Activated CD8-positive, alpha-beta T cell treated with anti-CD3 and anti-CD28 coated beads, Interleukin-2, amount 10 ng/mL, durations not matched to agents 7 days and 5 days (primary cell): Measurements from ENCODE around the gene RND1. TPM values are rescaled to one million over a fixed set of nuclear protein-coding genes. Genes with fewer than 3 reads are reported as not detected.

Experiments
- ATAC-seq: fragments of 150-1000 bp; cut with Tn5 transposase; one replicate; pipeline ENCODE4 v1.10.0; 2021; ENCODE audit warnings: moderate library complexity
- CTCF ChIA-PET: fragments of 350-600 bp; sonication (Branson Sonifier 250); formaldehyde crosslinking; loops from one replicate; lab custom pipeline; 2021; ENCODE audit warnings: antibody characterized with exemption; lab: Charles Lee
- POLR2A ChIA-PET: fragments of 350-600 bp; sonication (Branson Sonifier 250); formaldehyde crosslinking; loops from one replicate; lab custom pipeline; 2021; ENCODE audit warnings: antibody characterized with exemption; lab: Charles Lee
- DNase-seq: peaks from one replicate; pipeline ENCODE4 v3.0.0-alpha.2; 2020
- H3K27ac Mint-ChIP-seq: one replicate; pipeline ENCODE4 v1.8.0; 2021; ENCODE audit warnings: mild to moderate bottlenecking, mixed read lengths
- H3K27me3 Mint-ChIP-seq: one replicate; pipeline ENCODE4 v1.8.0; 2021; ENCODE audit warnings: low read depth, mixed read lengths
- H3K36me3 Mint-ChIP-seq: one replicate; pipeline ENCODE4 v1.8.0; 2021; ENCODE audit warnings: low read depth, mixed read lengths
- H3K4me1 Mint-ChIP-seq: one replicate; pipeline ENCODE4 v1.8.0; 2021; ENCODE audit warnings: low read depth, mixed read lengths
- H3K4me3 Mint-ChIP-seq: one replicate; pipeline ENCODE4 v1.8.0; 2021; ENCODE audit warnings: mild to moderate bottlenecking, mixed read lengths
- H3K9me3 Mint-ChIP-seq: one replicate; pipeline ENCODE4 v1.8.0; 2022; ENCODE audit warnings: mixed read lengths; ENCODE audit not compliant: insufficient read depth
- total RNA-seq, 2 experiments: library from RNA; stranded (reverse); gene quantifications; one replicate each; pipeline ENCODE4 v1.2.3, GENCODE V29; 2021

RND1 gene
- total RNA-seq, 2 experiments from 2014 or later: 1.4 to 2.5 TPM

DNA sequence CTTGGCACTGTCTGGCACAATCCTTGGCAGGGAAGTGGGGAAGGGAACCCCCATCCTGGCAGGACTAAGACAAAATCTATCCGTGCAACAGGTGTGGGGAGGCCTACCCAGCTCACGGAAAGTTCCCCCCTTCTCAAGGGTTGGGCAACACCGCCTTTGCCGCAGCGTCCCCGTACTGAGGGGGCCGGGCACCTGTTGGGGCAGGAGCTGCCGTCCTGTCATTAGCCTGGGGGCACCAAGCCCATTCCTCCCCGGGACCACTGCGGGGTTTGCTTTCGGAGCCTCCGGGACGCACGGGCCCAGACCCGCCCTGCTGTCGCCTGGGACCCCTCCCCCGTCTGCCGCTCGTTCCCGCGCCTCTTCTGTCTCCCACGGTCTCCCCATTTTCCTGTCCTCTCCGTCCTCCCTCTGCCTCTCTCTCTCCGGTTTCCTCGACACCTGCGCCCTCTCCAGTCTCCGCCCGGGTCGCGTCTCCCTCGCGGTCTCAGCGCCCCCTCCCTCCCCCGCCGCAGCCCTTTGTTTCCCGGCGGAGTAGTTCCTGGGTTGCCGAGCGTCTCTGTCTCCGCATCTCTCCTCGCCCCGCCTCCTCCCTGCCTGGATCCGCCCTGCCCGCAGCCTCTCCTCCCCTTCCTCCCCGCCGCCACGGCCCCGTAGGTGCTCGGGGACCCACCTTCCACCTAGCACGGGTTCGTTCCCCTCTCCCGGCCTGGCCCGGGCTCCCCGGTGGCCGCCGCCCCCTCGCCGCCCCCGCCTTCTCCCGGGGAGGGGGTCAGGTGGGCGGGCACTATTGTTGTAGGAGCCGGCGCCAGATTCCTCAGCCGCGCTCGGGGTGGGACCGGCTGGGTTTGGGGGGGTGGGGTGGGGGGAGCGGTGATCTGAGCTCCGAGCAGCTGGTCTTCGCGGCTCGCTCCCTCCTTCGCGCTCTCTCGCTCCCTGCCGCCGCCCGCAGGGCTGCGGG, 47.5 kb downstream of the RND1 start, which contains the start of gene CACNB3:
TSS of gene CACNB3 (plus strand) at position 624 of the 958 bp plus-strand sequence. CDS start 434 bp downstream, outside the sequence.
- H3K9me3 Mint-ChIP-seq: no peaks in the 10 kb centered on the region
- ChIA-PET CTCF (interaction anchor here (0.7 to 4.7 kb wide), 5 partner anchors 24 to 240 kb away, joined by 3 to 52 read pairs (median 3); partner anchors contain the start of gene DDX23), POLR2A (interaction anchor here (0.6 to 2.2 kb wide), 2 partner anchors 10 to 34 kb away, joined by 3 to 9 read pairs; partner anchors contain the start of gene DDX23)
- H3K4me1 Mint-ChIP-seq: peaks cover 41% of the 10 kb centered on the region
- no peak within 1 kb of the TSS for H3K27ac Mint-ChIP-seq
- DNase-seq (peak; percentile 84), ATAC-seq (peak; percentile 66)
- peaks cover 36% of the 10 kb centered on the region for H3K27me3 Mint-ChIP-seq
- no peaks in the 10 kb centered on the region for H3K36me3 Mint-ChIP-seq
- H3K4me3 Mint-ChIP-seq: peak within 1 kb of the TSS; percentile 84

DNA sequence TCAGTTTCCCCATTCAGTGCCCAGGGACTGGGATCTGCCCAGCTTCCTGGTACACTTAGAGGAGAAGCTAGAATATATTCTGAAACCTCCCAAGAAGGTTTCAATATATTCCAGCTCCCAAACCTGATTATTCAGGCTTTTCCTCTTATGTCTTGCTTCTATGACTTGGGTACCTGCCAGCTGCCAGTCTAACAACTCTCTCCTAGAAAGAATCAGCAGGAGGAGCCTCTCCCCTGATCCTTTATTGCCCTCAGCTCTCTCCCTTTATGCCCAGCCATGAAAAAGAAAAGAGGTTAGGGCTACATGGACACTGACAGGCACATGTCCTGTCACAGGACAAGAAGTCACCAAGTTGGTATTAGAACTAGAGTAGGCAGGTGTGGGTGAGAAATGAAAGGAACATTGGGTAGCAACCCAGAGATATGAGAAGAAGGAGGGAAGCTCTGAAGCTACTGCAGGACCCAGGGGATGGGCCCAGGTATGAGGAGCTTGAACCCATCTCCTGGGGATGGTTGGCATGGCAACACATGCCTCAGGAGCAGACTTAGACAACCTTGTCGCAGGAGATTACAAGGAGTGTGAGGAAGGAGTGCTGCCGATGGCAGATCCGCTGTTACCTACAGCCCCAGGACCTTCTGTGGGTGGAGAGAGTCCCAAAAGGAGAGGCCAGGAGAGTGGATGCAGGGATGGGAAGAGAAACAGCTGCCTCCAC, 49.4 kb downstream of the RND1 start:
- Mint-ChIP-seq H3K27ac (no peak overlapping the region), H3K9me3 (no peaks in the 10 kb centered on the region), H3K27me3 (peaks cover 32% of the 10 kb centered on the region), H3K4me1 (peaks cover 45% of the 10 kb centered on the region), H3K4me3 (peak overlapping the region; percentile 87), H3K36me3 (no peaks in the 10 kb centered on the region)
- ATAC-seq: no peak
- no peak for DNase-seq
- POLR2A ChIA-PET: interaction anchor here (1.0 to 2.2 kb wide), 6 partner anchors 9 to 49 kb away, joined by 3 to 9 read pairs (median 3); partner anchors contain the start of genes DDX23 and RND1
- CTCF ChIA-PET: interaction anchor here (1.2 to 4.7 kb wide), 10 partner anchors 13 to 172 kb away, joined by 4 to 57 read pairs (median 12); partner anchors contain the start of genes DDX23, FKBP11 and KANSL2

- peak overlapping the region; percentile 86 for H3K27ac Mint-ChIP-seq
- H3K36me3 Mint-ChIP-seq: no peaks in the 10 kb centered on the region
- H3K9me3 Mint-ChIP-seq: no peaks in the 10 kb centered on the region
- POLR2A ChIA-PET: interaction anchor here (0.6 to 2.2 kb wide), 11 partner anchors 9 to 997 kb away, joined by 3 to 9 read pairs (median 3); partner anchors contain the start of genes DDX23 and RND1
- peak; percentile 52 for ATAC-seq
- peaks cover 45% of the 10 kb centered on the region for H3K4me1 Mint-ChIP-seq
- peaks cover 31% of the 10 kb centered on the region for H3K27me3 Mint-ChIP-seq
- CTCF ChIA-PET: interaction anchor here (0.7 to 4.7 kb wide), 42 partner anchors 8 to 710 kb away, joined by 3 to 57 read pairs (median 4); partner anchors contain the start of genes ARF3, DDX23, FKBP11 and KANSL2
- peak overlapping the region; percentile 87 for H3K4me3 Mint-ChIP-seq
- peak; percentile 49 for DNase-seq
These were observed 50.3 kb downstream of the RND1 start for GRCh38 chr12:48815126-48816110.

DNA sequence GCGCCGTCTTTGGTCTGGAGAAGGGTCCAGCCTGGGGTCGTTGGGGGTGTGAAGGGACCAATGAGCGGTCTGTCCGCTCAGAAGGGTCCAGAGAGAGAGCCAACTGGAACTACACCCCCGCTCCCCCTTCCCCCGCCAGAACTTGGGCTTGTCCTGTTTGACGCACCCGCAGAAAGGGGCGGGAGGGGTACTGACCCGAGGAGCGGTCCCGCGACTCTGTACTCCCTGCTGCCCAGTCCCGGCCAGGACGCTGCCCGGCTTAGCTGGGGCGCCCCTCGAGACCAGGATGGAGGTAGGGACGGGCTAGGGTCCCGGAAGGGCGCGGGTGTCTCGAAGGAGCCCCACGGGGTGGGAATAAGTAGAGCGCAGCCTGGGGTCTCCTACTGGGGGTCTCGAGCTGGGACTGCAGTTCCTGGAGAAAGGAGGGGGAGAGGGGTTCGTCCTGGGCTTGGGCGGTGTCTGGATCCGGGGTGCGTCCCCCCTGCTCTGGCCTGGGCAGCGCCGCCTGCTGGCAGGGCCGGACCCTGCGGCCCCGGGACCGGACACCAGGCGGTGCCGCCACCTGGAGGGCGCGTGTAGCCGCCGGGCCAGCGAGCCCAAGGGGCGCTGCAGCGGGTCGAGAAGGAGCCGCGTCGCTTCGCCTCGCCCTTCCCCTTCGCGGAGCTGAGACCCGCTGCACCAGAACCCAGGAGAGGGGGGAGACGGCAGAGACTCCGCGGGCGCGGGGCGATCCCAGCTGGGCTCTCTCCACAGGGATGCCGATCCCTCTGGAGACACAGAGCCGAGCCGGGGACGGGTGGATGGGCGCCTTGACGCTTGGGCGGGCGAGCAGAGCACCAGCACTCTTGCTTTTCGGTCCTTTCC, 51.2 kb downstream of the RND1 start:
- DNase-seq (peak; percentile 87), ATAC-seq (peak; percentile 85)
- H3K36me3 Mint-ChIP-seq: no peaks in the 10 kb centered on the region
- peak overlapping the region; percentile 87 for H3K4me3 Mint-ChIP-seq
- H3K4me1 Mint-ChIP-seq: peaks cover 44% of the 10 kb centered on the region
- POLR2A ChIA-PET: interaction anchor here (0.6 to 1.5 kb wide), 7 partner anchors 12 to 996 kb away, joined by 3 to 6 read pairs (median 3); partner anchors contain the start of gene DDX23
- CTCF ChIA-PET: interaction anchor here (0.7 to 4.7 kb wide), 39 partner anchors 9 to 709 kb away, joined by 3 to 57 read pairs (median 4); partner anchors contain the start of genes ARF3, DDX23, FKBP11 and KANSL2
- H3K27me3 Mint-ChIP-seq: peaks cover 29% of the 10 kb centered on the region
- H3K27ac Mint-ChIP-seq: peak overlapping the region; percentile 86
- no peaks in the 10 kb centered on the region for H3K9me3 Mint-ChIP-seq

- CTCF ChIA-PET: interaction anchor here (1.3 to 4.7 kb wide), 11 partner anchors 10 to 165 kb away, joined by 4 to 57 read pairs (median 10); partner anchors contain the start of genes DDX23 and WNT1
- Mint-ChIP-seq H3K36me3 (no peaks in the 10 kb centered on the region), H3K4me1 (peaks cover 38% of the 10 kb centered on the region), H3K9me3 (no peaks in the 10 kb centered on the region), H3K27me3 (peaks cover 22% of the 10 kb centered on the region), H3K27ac (peak overlapping the region; percentile 77), H3K4me3 (peak overlapping the region; percentile 87)
- POLR2A ChIA-PET: interaction anchor here (1.0 to 1.5 kb wide), 3 partner anchors 16 to 39 kb away, joined by 3 to 6 read pairs (median 4); partner anchors contain the start of gene DDX23
- no peak for ATAC-seq
- no peak for DNase-seq
These were observed 52.0 kb downstream of the RND1 start for GRCh38 chr12:48813465-48814261.

DNA sequence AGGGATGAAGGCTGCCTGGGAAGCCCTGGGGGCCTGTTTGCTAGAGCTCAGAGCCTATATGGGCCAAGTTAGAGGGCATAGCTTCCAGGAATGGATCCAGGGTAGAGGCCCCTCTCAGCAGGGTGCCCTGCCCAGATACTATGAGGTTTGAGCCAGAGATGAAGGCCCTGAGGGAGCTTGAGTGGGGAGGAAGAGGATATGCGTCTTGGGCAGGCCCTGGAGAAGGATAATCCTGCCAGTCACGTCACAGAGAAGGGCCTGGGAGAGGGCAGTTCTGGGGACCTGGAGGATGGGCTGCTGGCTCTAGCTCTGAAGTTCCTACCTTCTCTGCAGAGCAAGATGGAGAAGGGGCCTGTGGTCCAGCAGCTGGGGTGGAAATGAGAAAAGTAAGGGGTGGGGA, 53.3 kb downstream of the RND1 start:
- Mint-ChIP-seq H3K4me3 (no peak overlapping the region), H3K27me3 (peaks cover 13% of the 10 kb centered on the region), H3K9me3 (no peaks in the 10 kb centered on the region), H3K36me3 (no peaks in the 10 kb centered on the region), H3K4me1 (peaks cover 30% of the 10 kb centered on the region), H3K27ac (no peak overlapping the region)
- ChIA-PET POLR2A (interaction anchor here (1.4 kb wide), 1 partner anchor 40 kb away, joined by 3 read pairs; the partner anchor contains the start of gene DDX23), CTCF (interaction anchor here (1.0 to 1.4 kb wide), 3 partner anchors 16 to 59 kb away, joined by 3 to 7 read pairs (median 3); no protein-coding TSS in a partner anchor)
- DNase-seq: no peak
- ATAC-seq: no peak

GRCh38 chr12:48811437-48812090, 54.1 kb downstream of the RND1 start:
- ChIA-PET CTCF (interaction anchor here (1.0 to 1.4 kb wide), 4 partner anchors 15 to 58 kb away, joined by 3 to 7 read pairs (median 4); no protein-coding TSS in a partner anchor), POLR2A (no interaction called here)
- H3K4me3 Mint-ChIP-seq: no peak overlapping the region
- no peak for DNase-seq
- ATAC-seq: no peak
- no peaks in the 10 kb centered on the region for H3K9me3 Mint-ChIP-seq
- peaks cover 5% of the 10 kb centered on the region for H3K27me3 Mint-ChIP-seq
- H3K36me3 Mint-ChIP-seq: no peaks in the 10 kb centered on the region
- peaks cover 30% of the 10 kb centered on the region for H3K4me1 Mint-ChIP-seq
- no peak overlapping the region for H3K27ac Mint-ChIP-seq

GRCh38 chr12:48810903-48811431, 54.7 kb downstream of the RND1 start:
- Mint-ChIP-seq H3K36me3 (no peaks in the 10 kb centered on the region), H3K9me3 (no peaks in the 10 kb centered on the region), H3K4me1 (peaks cover 27% of the 10 kb centered on the region), H3K27ac (no peak overlapping the region), H3K4me3 (no peak overlapping the region), H3K27me3 (no peaks in the 10 kb centered on the region)
- DNase-seq (no peak), ATAC-seq (no peak)
- ChIA-PET POLR2A (interaction anchor here (0.9 kb wide), 1 partner anchor 16 kb away, joined by 3 read pairs; no protein-coding TSS in a partner anchor), CTCF (interaction anchor here (1.0 kb wide), 1 partner anchor 16 kb away, joined by 5 read pairs; no protein-coding TSS in a partner anchor)
